Vagina (tissue), 2 donors: Measurements from ENCODE around the gene EML6. TPM values are rescaled to one million over a fixed set of nuclear protein-coding genes. Genes with fewer than 3 reads are reported as not detected.

ENCODE experiments used
- DNase-seq, 2 donors: peaks; one replicate each; pipeline ENCODE4 v3.0.0-alpha.2; 2017; ENCODE audit errors: extremely low spot score in 2 of 2
- H3K27ac ChIP-seq: fragments of 200-600 bp; sonication (generic); one replicate; pipeline ENCODE4 v1.5.1; 2019
- H3K27me3 ChIP-seq: fragments of 200-600 bp; sonication (generic); one replicate; pipeline ENCODE4 v1.5.1; 2019
- H3K36me3 ChIP-seq, 2 donors: fragments of 200-600 bp; sonication (generic); one replicate each; pipeline ENCODE4 v1.5.1; 2017 to 2019
- H3K4me1 ChIP-seq: fragments of 200-600 bp; sonication (generic); one replicate; pipeline ENCODE4 v1.5.1; 2019
- H3K4me3 ChIP-seq, 2 donors: fragments of 200-600 bp; sonication (generic); 1 replicate in 1 of 2; 2 replicates in 1 of 2; pipeline ENCODE4 v1.5.1; 2016 to 2019
- H3K9me3 ChIP-seq: fragments of 200-600 bp; sonication (generic); one replicate; pipeline ENCODE4 v1.5.1; 2019
- CTCF ChIP-seq, 3 experiments: fragments of 450-650 bp in 2 of 3; fragments of 200-600 bp in 1 of 3; sonication (generic) in 1 of 3; IDR thresholded peaks; one replicate each; pipeline ENCODE4 v1.5.1; 2017 to 2019; ENCODE audit warnings: antibody characterized with exemption in 3 of 3, mild to moderate bottlenecking in 2 of 3, moderate library complexity in 2 of 3
- POLR2A ChIP-seq, 2 donors: fragments of 450-650 bp; IDR thresholded peaks; one replicate each; pipeline ENCODE4 v1.6.1; 2017; ENCODE audit warnings: antibody characterized with exemption in 2 of 2, mild to moderate bottlenecking in 2 of 2, moderate library complexity in 2 of 2
- POLR2AphosphoS5 ChIP-seq, 2 donors: sonication (generic); formaldehyde crosslinking; IDR thresholded peaks; one replicate each; pipeline ENCODE4 v1.9.0; 2017; ENCODE audit warnings: antibody characterized with exemption in 2 of 2, mild to moderate bottlenecking in 2 of 2, low read depth in 1 of 2; ENCODE audit not compliant: insufficient read depth in 1 of 2
- intact Hi-C: fragments of 100-400 bp; cut with DNase I; formaldehyde crosslinking; loops from one replicate; pipeline ENCODE4 v1.15.1; 2023
- total RNA-seq: library from RNA; depleted of rRNA; stranded (reverse); fragments of >200 nt; gene quantifications from one replicate; pipeline ENCODE4 v1.2.3, GENCODE V29; 2016

The EML6 gene
- total RNA-seq, 1 donor from 2014 or later = 1.7 TPM

GRCh38 chr2:54801352-54801751 is 77.9 kb downstream of the EML6 start:
- Histone ChIP-seq H3K27me3 (no peaks in the 10 kb centered on the region), H3K27ac (no peak overlapping the region), H3K4me3 (no peak overlapping the region), H3K9me3 (no peaks in the 10 kb centered on the region), H3K4me1 (no peaks in the 10 kb centered on the region), H3K36me3 (no peaks in the 10 kb centered on the region)
- DNase-seq = no peak
- intact Hi-C loops = no loop called here
- TF ChIP-seq CTCF (IDR thresholded peaks at IDR 0.05) (no peak), POLR2AphosphoS5 (IDR thresholded peaks at IDR 0.05; ENCODE audit: insufficient read depth in 1 of 2, low read depth in 1 of 2) (no peak), POLR2A (IDR thresholded peaks at IDR 0.05) (no peak)

GRCh38 chr2:54803783-54804751 is 80.6 kb downstream of the EML6 start:
- no peak overlapping the region for H3K4me3 ChIP-seq
- no peaks in the 10 kb centered on the region for H3K27me3 ChIP-seq
- TF ChIP-seq POLR2A (IDR thresholded peaks at IDR 0.05) = no peak
- TF ChIP-seq POLR2AphosphoS5 (IDR thresholded peaks at IDR 0.05; ENCODE audit: insufficient read depth in 1 of 2, low read depth in 1 of 2) = no peak
- TF ChIP-seq CTCF (IDR thresholded peaks at IDR 0.05) = no peak
- no peaks in the 10 kb centered on the region for H3K36me3 ChIP-seq
- no peak overlapping the region for H3K27ac ChIP-seq
- no peak for DNase-seq
- no peaks in the 10 kb centered on the region for H3K4me1 ChIP-seq
- intact Hi-C loops = no loop called here
- H3K9me3 ChIP-seq = no peaks in the 10 kb centered on the region

DNA sequence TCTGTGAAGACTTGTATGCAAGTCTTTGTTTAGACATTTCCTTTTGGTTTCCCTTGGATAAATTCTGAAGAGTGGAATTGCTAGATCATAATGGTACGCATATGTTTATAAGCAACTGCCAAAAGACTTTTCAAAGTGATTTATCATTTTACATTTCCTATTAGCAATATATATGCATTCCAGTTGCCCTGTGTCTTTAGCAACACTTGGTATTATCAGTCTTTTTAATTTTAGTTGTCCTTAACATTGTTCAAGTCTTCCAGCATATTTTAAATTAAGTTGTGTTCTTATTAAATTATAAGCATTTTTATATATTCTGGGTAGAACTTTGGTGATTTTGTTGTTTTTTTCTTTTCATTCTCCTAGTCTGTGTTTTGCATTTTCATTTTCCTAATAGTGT is 81.8 kb downstream of the EML6 start:
- no peaks in the 10 kb centered on the region for H3K4me1 ChIP-seq
- H3K9me3 ChIP-seq = no peaks in the 10 kb centered on the region
- no peaks in the 10 kb centered on the region for H3K27me3 ChIP-seq
- no peak for DNase-seq
- no peak overlapping the region for H3K4me3 ChIP-seq
- intact Hi-C loops = no loop called here
- TF ChIP-seq CTCF (IDR thresholded peaks at IDR 0.05) (no peak), POLR2A (IDR thresholded peaks at IDR 0.05) (no peak), POLR2AphosphoS5 (IDR thresholded peaks at IDR 0.05; ENCODE audit: insufficient read depth in 1 of 2, low read depth in 1 of 2) (no peak)
- H3K27ac ChIP-seq = no peak overlapping the region
- H3K36me3 ChIP-seq = no peaks in the 10 kb centered on the region

- TF ChIP-seq CTCF (IDR thresholded peaks at IDR 0.05) = no peak
- no peak for TF ChIP-seq POLR2AphosphoS5 (IDR thresholded peaks at IDR 0.05; ENCODE audit: insufficient read depth in 1 of 2, low read depth in 1 of 2)
- no peak for TF ChIP-seq POLR2A (IDR thresholded peaks at IDR 0.05)
- Histone ChIP-seq H3K4me3 (no peak overlapping the region), H3K27ac (no peak overlapping the region), H3K4me1 (no peaks in the 10 kb centered on the region), H3K36me3 (no peaks in the 10 kb centered on the region), H3K9me3 (no peaks in the 10 kb centered on the region), H3K27me3 (no peaks in the 10 kb centered on the region)
- intact Hi-C loops = no loop called here
- DNase-seq = no peak
Observed at GRCh38 chr2:54806975-54807374, 83.5 kb downstream of the EML6 start.

DNA sequence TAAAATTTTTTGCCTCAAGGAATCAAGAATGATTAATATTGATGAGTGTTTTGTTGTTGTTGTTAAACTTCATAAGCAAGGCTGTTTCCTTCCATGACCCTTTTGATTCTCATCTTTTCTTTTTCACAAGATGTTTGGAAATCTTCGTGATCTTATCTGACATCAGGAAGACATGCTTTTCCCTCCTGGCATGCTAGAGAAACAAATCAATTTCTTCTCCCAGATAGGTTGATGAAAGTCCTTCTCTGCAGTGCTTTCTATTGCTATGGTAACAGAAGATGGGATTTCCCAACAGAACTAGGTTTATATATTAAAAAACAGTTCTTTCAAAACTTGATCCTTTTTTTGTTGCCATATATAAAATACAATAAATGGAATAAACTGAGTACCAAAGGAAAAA is 85.2 kb downstream of the EML6 start:
- no peaks in the 10 kb centered on the region for H3K36me3 ChIP-seq
- TF ChIP-seq POLR2A (IDR thresholded peaks at IDR 0.05) (no peak), POLR2AphosphoS5 (IDR thresholded peaks at IDR 0.05; ENCODE audit: insufficient read depth in 1 of 2, low read depth in 1 of 2) (no peak), CTCF (IDR thresholded peaks at IDR 0.05) (no peak)
- no peak for DNase-seq
- intact Hi-C loops = no loop called here
- no peak overlapping the region for H3K27ac ChIP-seq
- no peaks in the 10 kb centered on the region for H3K4me1 ChIP-seq
- H3K9me3 ChIP-seq = no peaks in the 10 kb centered on the region
- H3K27me3 ChIP-seq = no peaks in the 10 kb centered on the region
- H3K4me3 ChIP-seq = no peak overlapping the region
